Measurements from ENCODE around the gene FOSB. TPM values are rescaled to one million over a fixed set of nuclear protein-coding genes. Genes with fewer than 3 reads are reported as not detected.

FOSB gene
- total and polyA plus RNA-seq, 2 donors from 2014 or later: 0.73 to 0.98 TPM

- Histone ChIP-seq H3K27me3 (ENCODE audit: control insufficient read depth, insufficient read depth, low read length) (no peaks in the 10 kb centered on the region), H3K36me3 (ENCODE audit: control insufficient read depth in 2 of 3, insufficient read depth in 3 of 3, low read length in 3 of 3) (no peaks in the 10 kb centered on the region), H3K27ac (ENCODE audit: low read depth in 2 of 2, low read length in 2 of 2) (no peak overlapping the region), H3K4me3 (ENCODE audit: low read length in 3 of 3) (no peak overlapping the region), H3K9me3 (ENCODE audit: control insufficient read depth in 2 of 3, insufficient read depth in 1 of 3, low read length in 3 of 3) (no peaks in the 10 kb centered on the region), H3K9ac (ENCODE audit: low read length in 3 of 3) (no peak overlapping the region), H3K4me1 (ENCODE audit: control insufficient read depth in 2 of 3, insufficient read depth in 2 of 3, low read depth in 1 of 3, low read length in 3 of 3) (peaks cover 0 to 3% (median under 1%) of the 10 kb centered on the region in 3 donors)
- intact Hi-C loops (cut with DNase I): loop anchor here (5.0 kb wide), 1 partner anchor 46 kb away; no protein-coding TSS in a partner anchor
- no peak for FAIRE-seq
- TF ChIP-seq, protein P1, sequence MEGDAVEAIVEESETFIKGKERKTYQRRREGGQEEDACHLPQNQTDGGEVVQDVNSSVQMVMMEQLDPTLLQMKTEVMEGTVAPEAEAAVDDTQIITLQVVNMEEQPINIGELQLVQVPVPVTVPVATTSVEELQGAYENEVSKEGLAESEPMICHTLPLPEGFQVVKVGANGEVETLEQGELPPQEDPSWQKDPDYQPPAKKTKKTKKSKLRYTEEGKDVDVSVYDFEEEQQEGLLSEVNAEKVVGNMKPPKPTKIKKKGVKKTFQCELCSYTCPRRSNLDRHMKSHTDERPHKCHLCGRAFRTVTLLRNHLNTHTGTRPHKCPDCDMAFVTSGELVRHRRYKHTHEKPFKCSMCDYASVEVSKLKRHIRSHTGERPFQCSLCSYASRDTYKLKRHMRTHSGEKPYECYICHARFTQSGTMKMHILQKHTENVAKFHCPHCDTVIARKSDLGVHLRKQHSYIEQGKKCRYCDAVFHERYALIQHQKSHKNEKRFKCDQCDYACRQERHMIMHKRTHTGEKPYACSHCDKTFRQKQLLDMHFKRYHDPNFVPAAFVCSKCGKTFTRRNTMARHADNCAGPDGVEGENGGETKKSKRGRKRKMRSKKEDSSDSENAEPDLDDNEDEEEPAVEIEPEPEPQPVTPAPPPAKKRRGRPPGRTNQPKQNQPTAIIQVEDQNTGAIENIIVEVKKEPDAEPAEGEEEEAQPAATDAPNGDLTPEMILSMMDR (IDR thresholded peaks at IDR 0.05; ENCODE audit: borderline replicate concordance, extremely low read depth, insufficient read depth): no peak
- no peak for DNase-seq
These were observed 15.2 kb downstream of the FOSB start for GRCh38 chr19:45483033-45483432.

GRCh38 chr19:45484273-45484945, 16.6 kb downstream of the FOSB start:
- Histone ChIP-seq H3K9ac (ENCODE audit: low read length in 3 of 3) (no peak overlapping the region), H3K4me3 (ENCODE audit: low read length in 3 of 3) (no peak overlapping the region), H3K27me3 (ENCODE audit: control insufficient read depth, insufficient read depth, low read length) (no peaks in the 10 kb centered on the region), H3K27ac (ENCODE audit: low read depth in 2 of 2, low read length in 2 of 2) (no peak overlapping the region), H3K36me3 (ENCODE audit: control insufficient read depth in 2 of 3, insufficient read depth in 3 of 3, low read length in 3 of 3) (no peaks in the 10 kb centered on the region), H3K9me3 (ENCODE audit: control insufficient read depth in 2 of 3, insufficient read depth in 1 of 3, low read length in 3 of 3) (no peaks in the 10 kb centered on the region), H3K4me1 (ENCODE audit: control insufficient read depth in 2 of 3, insufficient read depth in 2 of 3, low read depth in 1 of 3, low read length in 3 of 3) (no peaks in the 10 kb centered on the region)
- FAIRE-seq: no peak
- TF ChIP-seq, protein P1 (IDR thresholded peaks at IDR 0.05; ENCODE audit: borderline replicate concordance, extremely low read depth, insufficient read depth): no peak
- DNase-seq: no peak
- intact Hi-C loops (cut with DNase I): loop anchor here (5.0 kb wide), 1 partner anchor 47 kb away; no protein-coding TSS in a partner anchor

- peak overlapping the region in 2 of 3 donors; percentile 9 to 65 for H3K9ac ChIP-seq (ENCODE audit: low read length in 3 of 3)
These were observed 17.7 kb downstream of the FOSB start for GRCh38 chr19:45485305-45486077.

More at GRCh38 chr19:45485305-45486077, 17.7 kb downstream of the FOSB start:
- intact Hi-C loops (cut with DNase I): no loop called here
- DNase-seq: peak; percentile 95 to 99 (median 96)
- H3K27ac ChIP-seq (ENCODE audit: low read depth in 2 of 2, low read length in 2 of 2): peak overlapping the region in 1 of 2 donors; percentile 32
- H3K36me3 ChIP-seq (ENCODE audit: control insufficient read depth in 2 of 3, insufficient read depth in 3 of 3, low read length in 3 of 3): no peaks in the 10 kb centered on the region
- FAIRE-seq: no peak
- no peaks in the 10 kb centered on the region for H3K4me1 ChIP-seq (ENCODE audit: control insufficient read depth in 2 of 3, insufficient read depth in 2 of 3, low read depth in 1 of 3, low read length in 3 of 3)
- no peaks in the 10 kb centered on the region for H3K27me3 ChIP-seq (ENCODE audit: control insufficient read depth, insufficient read depth, low read length)
- H3K4me3 ChIP-seq (ENCODE audit: low read length in 3 of 3): peak overlapping the region; percentile 28 to 85 (median 63)
- H3K9me3 ChIP-seq (ENCODE audit: control insufficient read depth in 2 of 3, insufficient read depth in 1 of 3, low read length in 3 of 3): no peaks in the 10 kb centered on the region
- TF ChIP-seq, protein P1 (IDR thresholded peaks at IDR 0.05; ENCODE audit: borderline replicate concordance, extremely low read depth, insufficient read depth): peak; percentile 92

Data from kidney (tissue), 14 donors.